ENCODE results near the gene TWIST2.

- TF ChIP-seq POLR2A (IDR thresholded peaks at IDR 0.05): no peak
- no peak for TF ChIP-seq CTCF (IDR thresholded peaks at IDR 0.05)
These were observed 59.2 kb downstream of the TWIST2 start for GRCh38 chr2:238906936-238907716.
